Measurements from ENCODE around the gene MOGAT2. TPM values are rescaled to one million over a fixed set of nuclear protein-coding genes. Genes with fewer than 3 reads are reported as not detected.

The MOGAT2 gene
- total and polyA plus RNA-seq, 2 experiments from 2014 or later: 2.9 to 3.2 TPM

GRCh38 chr11:75766443-75767227, 49.0 kb downstream of the MOGAT2 start:
- H3K79me2 ChIP-seq: peaks cover 9% of the 10 kb centered on the region
- H3K4me2 ChIP-seq: no peak overlapping the region
- H3K9me2 ChIP-seq (replicated peaks; ENCODE audit: insufficient read depth): no peaks in the 10 kb centered on the region
- TF ChIP-seq CTCF (IDR thresholded peaks at IDR 0.05; ENCODE audit: poor library complexity) (no peak), EZH2 (IDR thresholded peaks at IDR 0.05; ENCODE audit: borderline replicate concordance) (no peak), EZH2phosphoT487 (IDR thresholded peaks at IDR 0.05; ENCODE audit: low read depth, severe bottlenecking, unreplicated experiment) (no peak)
- WGBS (ENCODE audit: low lambda C conversion rate, missing lambda C conversion rate): 69% methylated on average over 4 of the region's 4 CpGs
- H3K27ac ChIP-seq: no peak overlapping the region
- no peaks in the 10 kb centered on the region for H3K27me3 ChIP-seq
- H4K20me1 ChIP-seq (ENCODE audit: insufficient read depth, poor library complexity, severe bottlenecking): no peaks in the 10 kb centered on the region
- H3K36me3 ChIP-seq (replicated peaks; ENCODE audit: insufficient read depth, low read depth): no peaks in the 10 kb centered on the region
- no peaks in the 10 kb centered on the region for H3K9me3 ChIP-seq (ENCODE audit: low read depth)
- DNase-seq (ENCODE audit: low spot score): no peak
- H3K4me3 ChIP-seq: no peak overlapping the region
- H2AFZ ChIP-seq: no peak overlapping the region
- peaks cover 10% of the 10 kb centered on the region for H3K4me1 ChIP-seq (ENCODE audit: insufficient read depth)

- Histone ChIP-seq H2AFZ (no peak overlapping the region), H3K27me3 (no peaks in the 10 kb centered on the region), H3K79me2 (peaks cover 9% of the 10 kb centered on the region), H3K36me3 (replicated peaks; ENCODE audit: insufficient read depth, low read depth) (no peaks in the 10 kb centered on the region), H3K4me3 (no peak overlapping the region), H3K27ac (no peak overlapping the region), H3K4me1 (ENCODE audit: insufficient read depth) (peaks cover 10% of the 10 kb centered on the region), H3K4me2 (no peak overlapping the region), H3K9me3 (ENCODE audit: low read depth) (no peaks in the 10 kb centered on the region), H4K20me1 (ENCODE audit: insufficient read depth, poor library complexity, severe bottlenecking) (no peaks in the 10 kb centered on the region), H3K9me2 (replicated peaks; ENCODE audit: insufficient read depth) (no peaks in the 10 kb centered on the region)
- DNase-seq (ENCODE audit: low spot score): no peak
- no peak for TF ChIP-seq EZH2 (IDR thresholded peaks at IDR 0.05; ENCODE audit: borderline replicate concordance)
- no peak for TF ChIP-seq CTCF (IDR thresholded peaks at IDR 0.05; ENCODE audit: poor library complexity)
- TF ChIP-seq EZH2phosphoT487 (IDR thresholded peaks at IDR 0.05; ENCODE audit: low read depth, severe bottlenecking, unreplicated experiment): no peak
- WGBS (ENCODE audit: low lambda C conversion rate, missing lambda C conversion rate): 90% methylated on average over 6 of the region's 6 CpGs
Measured at GRCh38 chr11:75767228-75767572, 49.6 kb downstream of the MOGAT2 start.

- Histone ChIP-seq H3K79me2 (peaks cover 9% of the 10 kb centered on the region), H3K27ac (no peak overlapping the region), H3K4me1 (ENCODE audit: insufficient read depth) (peaks cover 10% of the 10 kb centered on the region), H3K27me3 (no peaks in the 10 kb centered on the region), H3K9me2 (replicated peaks; ENCODE audit: insufficient read depth) (no peaks in the 10 kb centered on the region), H3K9me3 (ENCODE audit: low read depth) (no peaks in the 10 kb centered on the region), H2AFZ (no peak overlapping the region), H3K36me3 (replicated peaks; ENCODE audit: insufficient read depth, low read depth) (no peaks in the 10 kb centered on the region), H3K4me3 (peak overlapping the region; percentile 35), H4K20me1 (ENCODE audit: insufficient read depth, poor library complexity, severe bottlenecking) (no peaks in the 10 kb centered on the region), H3K4me2 (peak overlapping the region; percentile 93)
- DNase-seq (ENCODE audit: low spot score): no peak
- TF ChIP-seq EZH2 (IDR thresholded peaks at IDR 0.05; ENCODE audit: borderline replicate concordance) (no peak), EZH2phosphoT487 (IDR thresholded peaks at IDR 0.05; ENCODE audit: low read depth, severe bottlenecking, unreplicated experiment) (no peak), CTCF (IDR thresholded peaks at IDR 0.05; ENCODE audit: poor library complexity) (no peak)
- WGBS (ENCODE audit: low lambda C conversion rate, missing lambda C conversion rate): 38% methylated on average over 1 of the region's 1 CpG
Measured at GRCh38 chr11:75767793-75768111, 50.1 kb downstream of the MOGAT2 start.

Data from hepatocyte (in vitro differentiated cells).